ENCODE data around the gene CSGALNACT2.

Gene CSGALNACT2

DNA sequence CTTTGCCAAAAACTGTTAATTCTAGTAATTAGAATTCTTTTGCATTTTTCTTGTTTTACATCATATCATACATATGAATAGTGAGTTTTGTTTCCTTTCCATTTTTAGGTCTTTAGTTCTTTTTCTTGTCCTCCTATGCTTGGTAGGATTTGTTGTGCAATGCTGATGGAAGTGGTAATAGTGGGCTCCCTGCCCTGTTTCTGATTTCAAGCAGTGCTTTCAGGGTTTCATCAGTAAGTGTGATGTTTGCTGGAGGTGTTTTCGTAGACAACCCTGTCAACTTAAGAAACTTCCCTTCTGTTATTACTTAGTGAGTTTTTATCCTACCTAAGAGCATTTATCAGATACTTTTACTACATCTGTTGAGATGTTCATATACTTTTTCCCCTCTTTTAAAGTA lies 50.5 kb downstream of the CSGALNACT2 start:
- no peak for TF ChIP-seq EZH2phosphoT487 (conservative IDR thresholded peaks at IDR 0.05; ENCODE audit: low read length)
- TF ChIP-seq, protein P1, sequence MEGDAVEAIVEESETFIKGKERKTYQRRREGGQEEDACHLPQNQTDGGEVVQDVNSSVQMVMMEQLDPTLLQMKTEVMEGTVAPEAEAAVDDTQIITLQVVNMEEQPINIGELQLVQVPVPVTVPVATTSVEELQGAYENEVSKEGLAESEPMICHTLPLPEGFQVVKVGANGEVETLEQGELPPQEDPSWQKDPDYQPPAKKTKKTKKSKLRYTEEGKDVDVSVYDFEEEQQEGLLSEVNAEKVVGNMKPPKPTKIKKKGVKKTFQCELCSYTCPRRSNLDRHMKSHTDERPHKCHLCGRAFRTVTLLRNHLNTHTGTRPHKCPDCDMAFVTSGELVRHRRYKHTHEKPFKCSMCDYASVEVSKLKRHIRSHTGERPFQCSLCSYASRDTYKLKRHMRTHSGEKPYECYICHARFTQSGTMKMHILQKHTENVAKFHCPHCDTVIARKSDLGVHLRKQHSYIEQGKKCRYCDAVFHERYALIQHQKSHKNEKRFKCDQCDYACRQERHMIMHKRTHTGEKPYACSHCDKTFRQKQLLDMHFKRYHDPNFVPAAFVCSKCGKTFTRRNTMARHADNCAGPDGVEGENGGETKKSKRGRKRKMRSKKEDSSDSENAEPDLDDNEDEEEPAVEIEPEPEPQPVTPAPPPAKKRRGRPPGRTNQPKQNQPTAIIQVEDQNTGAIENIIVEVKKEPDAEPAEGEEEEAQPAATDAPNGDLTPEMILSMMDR (IDR thresholded peaks at IDR 0.05; ENCODE audit: insufficient read depth, low read length, poor library complexity, severe bottlenecking), result no peak
- H3K9ac ChIP-seq (ENCODE audit: low read length), result no peak overlapping the region
- no peaks in the 10 kb centered on the region for H4K20me1 ChIP-seq (ENCODE audit: low read depth, low read length)
- H3K36me3 ChIP-seq (ENCODE audit: low read length), result 0 out of 2 replicates have a peak, but pooled peaks cover 3% of the 10 kb centered on the region
- H3K4me3 ChIP-seq (ENCODE audit: insufficient read depth, low read length, poor library complexity, severe bottlenecking), result no peak overlapping the region
- H3K9me3 ChIP-seq (ENCODE audit: insufficient read depth, low read length), result no peaks in the 10 kb centered on the region
- no peak overlapping the region for H3K4me2 ChIP-seq (ENCODE audit: low read depth, low read length, poor library complexity, severe bottlenecking)
- no peak overlapping the region for H2AFZ ChIP-seq (ENCODE audit: low read depth, low read length, severe bottlenecking)
- no peaks in the 10 kb centered on the region for H3K9me2 ChIP-seq (replicated peaks; ENCODE audit: insufficient read depth, low read length)
- no peaks in the 10 kb centered on the region for H3F3A ChIP-seq (ENCODE audit: insufficient read depth)
- no peaks in the 10 kb centered on the region for H3K27me3 ChIP-seq (ENCODE audit: low read length)
- no peak overlapping the region for H3K27ac ChIP-seq (ENCODE audit: low read depth, low read length)
- H3K79me2 ChIP-seq (ENCODE audit: insufficient read depth, low read length), result no peaks in the 10 kb centered on the region

DNA sequence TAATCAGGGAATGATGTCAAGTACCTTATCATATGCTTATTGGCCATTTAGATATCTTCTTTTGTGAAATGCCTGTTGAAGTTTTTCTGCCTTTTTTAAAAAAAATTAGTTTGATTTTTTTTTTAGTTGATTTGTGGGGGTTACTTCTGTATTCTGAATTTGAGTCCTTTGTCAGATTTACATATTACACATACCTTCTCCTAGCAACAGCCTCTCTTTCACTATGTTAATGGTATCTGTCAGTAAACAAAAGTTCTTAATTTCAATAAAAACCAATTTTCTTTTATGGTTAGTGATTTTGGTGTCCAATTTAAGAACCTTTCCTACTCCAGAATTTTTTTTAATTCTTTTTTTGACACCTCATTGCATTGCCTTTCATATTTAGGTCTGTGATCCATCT lies 52.0 kb downstream of the CSGALNACT2 start:
- H3F3A ChIP-seq (ENCODE audit: insufficient read depth), result no peaks in the 10 kb centered on the region

DNA sequence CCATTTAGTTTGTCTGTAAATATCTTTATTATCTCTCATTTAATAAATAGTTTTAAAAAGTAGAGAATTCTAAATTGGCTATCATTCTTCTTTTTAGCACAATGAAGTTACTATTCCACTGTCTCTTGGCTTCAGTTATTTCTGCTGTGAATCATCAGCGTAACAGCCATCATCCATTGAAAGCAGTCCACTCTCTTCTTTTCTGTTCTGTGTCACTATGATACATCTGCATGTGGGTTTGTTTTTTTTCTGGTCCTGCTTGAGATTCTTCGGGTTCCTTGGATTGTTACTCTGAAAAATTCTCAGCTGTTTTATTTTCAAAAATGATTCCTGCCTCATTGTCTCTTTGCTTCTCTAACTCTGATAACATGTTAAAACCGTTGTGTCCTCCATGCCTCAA lies 52.5 kb downstream of the CSGALNACT2 start:
- Histone ChIP-seq H3K36me3 (ENCODE audit: low read length) (no peaks in the 10 kb centered on the region), H4K20me1 (ENCODE audit: low read depth, low read length) (no peaks in the 10 kb centered on the region), H3K9me2 (replicated peaks; ENCODE audit: insufficient read depth, low read length) (no peaks in the 10 kb centered on the region), H3K79me2 (ENCODE audit: insufficient read depth, low read length) (no peaks in the 10 kb centered on the region), H3F3A (ENCODE audit: insufficient read depth) (no peaks in the 10 kb centered on the region), H3K4me3 (ENCODE audit: insufficient read depth, low read length, poor library complexity, severe bottlenecking) (no peak overlapping the region), H3K4me2 (ENCODE audit: low read depth, low read length, poor library complexity, severe bottlenecking) (no peak overlapping the region), H2AFZ (ENCODE audit: low read depth, low read length, severe bottlenecking) (no peak overlapping the region), H3K27ac (ENCODE audit: low read depth, low read length) (no peak overlapping the region), H3K9ac (ENCODE audit: low read length) (no peak overlapping the region), H3K9me3 (ENCODE audit: insufficient read depth, low read length) (no peaks in the 10 kb centered on the region), H3K27me3 (ENCODE audit: low read length) (no peaks in the 10 kb centered on the region)
- TF ChIP-seq, protein P1 (IDR thresholded peaks at IDR 0.05; ENCODE audit: insufficient read depth, low read length, poor library complexity, severe bottlenecking), result no peak
- TF ChIP-seq EZH2phosphoT487 (conservative IDR thresholded peaks at IDR 0.05; ENCODE audit: low read length), result no peak

More for the DNA sequence above, 52.0 kb downstream of the CSGALNACT2 start:
- no peak overlapping the region for H3K4me2 ChIP-seq (ENCODE audit: low read depth, low read length, poor library complexity, severe bottlenecking)
- H3K27me3 ChIP-seq (ENCODE audit: low read length), result no peaks in the 10 kb centered on the region
- no peaks in the 10 kb centered on the region for H3K36me3 ChIP-seq (ENCODE audit: low read length)
- H3K4me3 ChIP-seq (ENCODE audit: insufficient read depth, low read length, poor library complexity, severe bottlenecking), result no peak overlapping the region
- no peaks in the 10 kb centered on the region for H3K9me2 ChIP-seq (replicated peaks; ENCODE audit: insufficient read depth, low read length)
- TF ChIP-seq, protein P1 (IDR thresholded peaks at IDR 0.05; ENCODE audit: insufficient read depth, low read length, poor library complexity, severe bottlenecking), result no peak
- TF ChIP-seq EZH2phosphoT487 (conservative IDR thresholded peaks at IDR 0.05; ENCODE audit: low read length), result no peak
- no peaks in the 10 kb centered on the region for H3K79me2 ChIP-seq (ENCODE audit: insufficient read depth, low read length)
- no peaks in the 10 kb centered on the region for H4K20me1 ChIP-seq (ENCODE audit: low read depth, low read length)
- H2AFZ ChIP-seq (ENCODE audit: low read depth, low read length, severe bottlenecking), result no peak overlapping the region
- H3K27ac ChIP-seq (ENCODE audit: low read depth, low read length), result no peak overlapping the region
- no peaks in the 10 kb centered on the region for H3K9me3 ChIP-seq (ENCODE audit: insufficient read depth, low read length)
- no peak overlapping the region for H3K9ac ChIP-seq (ENCODE audit: low read length)

All from SU-DHL-6 (cell line).